Neural cell (in vitro differentiated cells): ENCODE measurements around the gene CENPS. TPM values are rescaled to one million over a fixed set of nuclear protein-coding genes. Genes with fewer than 3 reads are reported as not detected.

Experiments used
- H2AFZ ChIP-seq: fragments of 200-600, 300-800 bp; sonication (generic), shearing (Covaris generic); 2 replicates; pipeline ENCODE4 v1.6.0; 2014; ENCODE audit warnings: low read depth, mild to moderate bottlenecking, antibody characterized with exemption, low read length, moderate library complexity
- H3F3A ChIP-seq: fragments of 200-600 bp; shearing (Covaris generic); 2 replicates; pipeline ENCODE4 v1.6.1; 2016; ENCODE audit warnings: mild to moderate bottlenecking, moderate library complexity, mixed read lengths, antibody characterized with exemption, low read length; ENCODE audit not compliant: insufficient read depth, poor library complexity, severe bottlenecking
- H3K27ac ChIP-seq: fragments of 200-600, 300-800 bp; sonication (generic), shearing (Covaris generic); 2 replicates; pipeline ENCODE4 v1.5.1; 2014; ENCODE audit warnings: mild to moderate bottlenecking, low read length, moderate library complexity
- H3K27me3 ChIP-seq: fragments of 300-800, 200-600 bp; sonication (generic), shearing (Covaris generic); 2 replicates; pipeline ENCODE4 v1.6.0; 2014; ENCODE audit warnings: mild to moderate bottlenecking, low read depth, low read length, moderate library complexity; ENCODE audit not compliant: insufficient read depth
- H3K36me3 ChIP-seq: fragments of 300-800, 200-600 bp; sonication (generic), shearing (Covaris generic); 2 replicates; pipeline ENCODE4 v1.5.1; 2014; ENCODE audit warnings: mild to moderate bottlenecking, antibody characterized with exemption, low read length, moderate library complexity; ENCODE audit not compliant: insufficient read depth
- H3K4me2 ChIP-seq: fragments of 300-800, 200-600 bp; sonication (generic), shearing (Covaris generic); 2 replicates; pipeline ENCODE4 v1.6.0; 2014; ENCODE audit warnings: mild to moderate bottlenecking, low read length
- H3K4me3 ChIP-seq: fragments of 300-800, 200-600 bp; sonication (generic), shearing (Covaris generic); 2 replicates; pipeline ENCODE4 v1.5.1; 2014; ENCODE audit warnings: mild to moderate bottlenecking, low read length, moderate library complexity
- H3K79me2 ChIP-seq: fragments of 200-600 bp; shearing (Covaris generic); replicated peaks from 2 replicates; pipeline ENCODE4 v1.6.0; 2014; ENCODE audit warnings: mild to moderate bottlenecking, low read length, moderate library complexity; ENCODE audit not compliant: insufficient read depth
- H3K9ac ChIP-seq: fragments of 300-800, 200-600 bp; sonication (generic), shearing (Covaris generic); 2 replicates; pipeline ENCODE4 v1.6.1; 2016; ENCODE audit warnings: mild to moderate bottlenecking, low read length, mixed read lengths
- H3K9me2 ChIP-seq: fragments of 200-600 bp; shearing (Covaris generic); 2 replicates; pipeline ENCODE4 v1.6.1; 2016; ENCODE audit warnings: mild to moderate bottlenecking, low read length, mixed read lengths; ENCODE audit not compliant: insufficient read depth
- H3K9me3 ChIP-seq: fragments of 200-600, 300-800 bp; sonication (generic), shearing (Covaris generic); 2 replicates; pipeline ENCODE4 v1.6.1; 2016; ENCODE audit warnings: mild to moderate bottlenecking, mixed run types, low read length, moderate library complexity, mixed read lengths
- H4K20me1 ChIP-seq: fragments of 200-600 bp; shearing (Covaris generic); 2 replicates; pipeline ENCODE4 v1.6.1; 2016; ENCODE audit warnings: mild to moderate bottlenecking, mixed run types; ENCODE audit not compliant: insufficient read depth
- EP300 ChIP-seq: fragments of 450-650 bp; conservative IDR thresholded peaks from 2 replicates; pipeline ENCODE4 v1.6.1; 2014; ENCODE audit warnings: antibody characterized with exemption, mild to moderate bottlenecking, moderate library complexity; ENCODE audit not compliant: poor library complexity, severe bottlenecking
- EZH2 ChIP-seq: fragments of 200-600, 300-800 bp; shearing (Covaris generic), sonication (generic); IDR thresholded peaks from 2 replicates; pipeline ENCODE4 v1.6.1; 2014; ENCODE audit warnings: antibody characterized with exemption, low read length, borderline replicate concordance, mild to moderate bottlenecking; ENCODE audit not compliant: insufficient read depth, poor library complexity, severe bottlenecking
- MXI1 ChIP-seq: fragments of 450-650 bp; conservative IDR thresholded peaks from 2 replicates; pipeline ENCODE4 v1.6.1; 2014; ENCODE audit warnings: antibody characterized with exemption, mild to moderate bottlenecking; ENCODE audit not compliant: poor library complexity, severe bottlenecking
- POLR2AphosphoS5 ChIP-seq: IDR thresholded peaks from 2 replicates; pipeline ENCODE4 v1.6.1; 2012
- RAD21 ChIP-seq: fragments of 450-650 bp; conservative IDR thresholded peaks from 2 replicates; pipeline ENCODE4 v1.6.1; 2014; ENCODE audit warnings: antibody characterized with exemption, mild to moderate bottlenecking, moderate library complexity
- SMC3 ChIP-seq: fragments of 450-650 bp; conservative IDR thresholded peaks from 2 replicates; pipeline ENCODE4 v1.6.1; 2014; ENCODE audit warnings: antibody characterized with exemption, mild to moderate bottlenecking, moderate library complexity; ENCODE audit not compliant: poor library complexity
- TAF1 ChIP-seq: IDR thresholded peaks from 2 replicates; pipeline ENCODE4 v1.6.1; 2012; ENCODE audit warnings: low read depth
- polyA plus RNA-seq: library from polyadenylated mRNA; depleted of rRNA; stranded (reverse); fragments of >200 nt; gene quantifications from 2 replicates; pipeline ENCODE4 v1.2.3, GENCODE V29; 2014
- TF ChIP-seq, protein P1 (sequence below): IDR thresholded peaks from 2 replicates; pipeline ENCODE4 v1.6.1; 2012; ENCODE audit warnings: borderline replicate concordance
- TF ChIP-seq, protein P2 (sequence below): fragments of 450-650 bp; IDR thresholded peaks from 2 replicates; pipeline ENCODE4 v1.5.1; 2014; ENCODE audit warnings: antibody characterized with exemption, mild to moderate bottlenecking, moderate library complexity; ENCODE audit not compliant: poor library complexity, severe bottlenecking

Gene CENPS
- polyA plus RNA-seq, 1 donor from 2014 or later: 16.5 TPM

DNA sequence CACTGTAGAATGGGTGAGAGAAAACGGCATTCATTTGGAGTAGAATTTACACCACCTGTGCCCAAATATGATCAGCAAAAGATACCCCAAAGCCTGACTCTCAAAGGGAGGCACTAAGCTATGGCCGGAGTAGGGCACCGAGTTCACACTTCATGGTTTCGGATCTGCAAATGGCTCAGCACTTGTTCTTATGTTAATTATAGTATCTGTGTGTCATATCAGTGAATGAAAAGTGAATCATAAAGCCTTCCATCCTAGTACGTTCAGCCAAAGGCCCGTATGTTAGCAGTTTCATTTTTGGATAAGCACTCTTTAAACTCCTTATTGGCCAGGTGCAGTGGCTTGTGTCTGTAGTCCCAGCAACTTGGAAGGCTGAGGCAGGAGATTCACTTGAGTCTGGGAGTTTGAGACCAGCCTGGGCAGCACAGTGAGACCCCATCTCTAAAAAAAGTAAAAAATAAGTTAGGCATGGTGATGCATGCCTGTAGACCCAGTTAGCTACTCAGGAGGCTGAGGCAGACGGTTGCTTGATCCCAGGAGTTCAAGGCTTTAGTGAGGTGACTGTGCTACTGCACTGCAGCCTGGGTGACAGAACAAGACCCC lies 14.7 kb downstream of the CENPS start:
- TF ChIP-seq SMC3 (no peak), RAD21 (no peak), TAF1 (no peak), EZH2 (no peak), EP300 (no peak), MXI1 (no peak), POLR2AphosphoS5 (no peak)
- TF ChIP-seq, protein P1, sequence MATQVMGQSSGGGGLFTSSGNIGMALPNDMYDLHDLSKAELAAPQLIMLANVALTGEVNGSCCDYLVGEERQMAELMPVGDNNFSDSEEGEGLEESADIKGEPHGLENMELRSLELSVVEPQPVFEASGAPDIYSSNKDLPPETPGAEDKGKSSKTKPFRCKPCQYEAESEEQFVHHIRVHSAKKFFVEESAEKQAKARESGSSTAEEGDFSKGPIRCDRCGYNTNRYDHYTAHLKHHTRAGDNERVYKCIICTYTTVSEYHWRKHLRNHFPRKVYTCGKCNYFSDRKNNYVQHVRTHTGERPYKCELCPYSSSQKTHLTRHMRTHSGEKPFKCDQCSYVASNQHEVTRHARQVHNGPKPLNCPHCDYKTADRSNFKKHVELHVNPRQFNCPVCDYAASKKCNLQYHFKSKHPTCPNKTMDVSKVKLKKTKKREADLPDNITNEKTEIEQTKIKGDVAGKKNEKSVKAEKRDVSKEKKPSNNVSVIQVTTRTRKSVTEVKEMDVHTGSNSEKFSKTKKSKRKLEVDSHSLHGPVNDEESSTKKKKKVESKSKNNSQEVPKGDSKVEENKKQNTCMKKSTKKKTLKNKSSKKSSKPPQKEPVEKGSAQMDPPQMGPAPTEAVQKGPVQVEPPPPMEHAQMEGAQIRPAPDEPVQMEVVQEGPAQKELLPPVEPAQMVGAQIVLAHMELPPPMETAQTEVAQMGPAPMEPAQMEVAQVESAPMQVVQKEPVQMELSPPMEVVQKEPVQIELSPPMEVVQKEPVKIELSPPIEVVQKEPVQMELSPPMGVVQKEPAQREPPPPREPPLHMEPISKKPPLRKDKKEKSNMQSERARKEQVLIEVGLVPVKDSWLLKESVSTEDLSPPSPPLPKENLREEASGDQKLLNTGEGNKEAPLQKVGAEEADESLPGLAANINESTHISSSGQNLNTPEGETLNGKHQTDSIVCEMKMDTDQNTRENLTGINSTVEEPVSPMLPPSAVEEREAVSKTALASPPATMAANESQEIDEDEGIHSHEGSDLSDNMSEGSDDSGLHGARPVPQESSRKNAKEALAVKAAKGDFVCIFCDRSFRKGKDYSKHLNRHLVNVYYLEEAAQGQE: no peak
- TF ChIP-seq, protein P2, sequence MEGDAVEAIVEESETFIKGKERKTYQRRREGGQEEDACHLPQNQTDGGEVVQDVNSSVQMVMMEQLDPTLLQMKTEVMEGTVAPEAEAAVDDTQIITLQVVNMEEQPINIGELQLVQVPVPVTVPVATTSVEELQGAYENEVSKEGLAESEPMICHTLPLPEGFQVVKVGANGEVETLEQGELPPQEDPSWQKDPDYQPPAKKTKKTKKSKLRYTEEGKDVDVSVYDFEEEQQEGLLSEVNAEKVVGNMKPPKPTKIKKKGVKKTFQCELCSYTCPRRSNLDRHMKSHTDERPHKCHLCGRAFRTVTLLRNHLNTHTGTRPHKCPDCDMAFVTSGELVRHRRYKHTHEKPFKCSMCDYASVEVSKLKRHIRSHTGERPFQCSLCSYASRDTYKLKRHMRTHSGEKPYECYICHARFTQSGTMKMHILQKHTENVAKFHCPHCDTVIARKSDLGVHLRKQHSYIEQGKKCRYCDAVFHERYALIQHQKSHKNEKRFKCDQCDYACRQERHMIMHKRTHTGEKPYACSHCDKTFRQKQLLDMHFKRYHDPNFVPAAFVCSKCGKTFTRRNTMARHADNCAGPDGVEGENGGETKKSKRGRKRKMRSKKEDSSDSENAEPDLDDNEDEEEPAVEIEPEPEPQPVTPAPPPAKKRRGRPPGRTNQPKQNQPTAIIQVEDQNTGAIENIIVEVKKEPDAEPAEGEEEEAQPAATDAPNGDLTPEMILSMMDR: no peak
- Histone ChIP-seq H3K27ac (no peak overlapping the region), H3K36me3 (no peaks in the 10 kb centered on the region), H3K27me3 (no peaks in the 10 kb centered on the region), H3K79me2 (no peaks in the 10 kb centered on the region), H3K9me2 (no peaks in the 10 kb centered on the region), H3K4me3 (no peak overlapping the region), H3K9ac (no peak overlapping the region), H4K20me1 (no peaks in the 10 kb centered on the region), H3F3A (no peaks in the 10 kb centered on the region), H2AFZ (no peak overlapping the region), H3K4me2 (no peak overlapping the region), H3K9me3 (no peaks in the 10 kb centered on the region)

DNA sequence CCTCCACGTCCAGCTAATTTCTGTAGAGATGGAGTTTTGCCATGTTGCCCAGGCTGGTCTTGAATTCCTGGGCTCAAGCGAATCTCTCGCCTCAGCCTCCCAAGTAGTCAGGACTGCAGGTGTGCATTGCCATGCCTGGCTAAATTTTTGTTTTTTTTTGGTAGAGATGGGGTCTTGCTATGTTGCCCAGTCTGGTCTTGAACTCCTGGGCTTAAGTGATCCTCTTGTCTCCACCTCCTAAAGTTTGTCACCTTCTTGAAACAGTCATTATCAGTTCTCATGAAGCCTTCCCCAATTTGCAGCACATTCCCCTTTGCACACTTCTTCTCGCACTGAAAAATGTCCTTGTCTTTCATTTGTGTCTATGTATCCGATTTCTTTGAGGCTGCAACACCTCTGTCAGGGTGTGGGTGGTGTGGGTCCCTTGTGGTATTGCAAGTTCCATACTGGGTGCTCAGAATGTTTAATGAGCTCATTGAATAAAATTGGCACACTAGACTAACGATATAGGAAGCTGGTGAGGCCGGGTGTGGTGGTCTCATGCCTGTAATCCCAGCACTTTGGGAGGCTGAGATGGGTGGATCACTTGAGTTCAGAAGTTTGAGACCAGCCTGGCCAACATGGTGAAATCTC lies 16.7 kb downstream of the CENPS start:
- Histone ChIP-seq H3K27me3 (no peaks in the 10 kb centered on the region), H4K20me1 (no peaks in the 10 kb centered on the region), H3K36me3 (no peaks in the 10 kb centered on the region), H3K9ac (no peak overlapping the region), H2AFZ (no peak overlapping the region), H3K4me3 (no peak overlapping the region), H3K9me2 (no peaks in the 10 kb centered on the region), H3K9me3 (no peaks in the 10 kb centered on the region), H3F3A (no peaks in the 10 kb centered on the region), H3K27ac (no peak overlapping the region), H3K79me2 (no peaks in the 10 kb centered on the region), H3K4me2 (no peak overlapping the region)
- TF ChIP-seq EZH2 (no peak), POLR2AphosphoS5 (no peak), EP300 (no peak), MXI1 (no peak), RAD21 (no peak), TAF1 (no peak), SMC3 (no peak)
- TF ChIP-seq, protein P2: no peak
- TF ChIP-seq, protein P1: no peak
